ENCODE data around the gene COL9A3. TPM values are rescaled to one million over a fixed set of nuclear protein-coding genes. Genes with fewer than 3 reads are reported as not detected.
A peak's percentile ranks its signal among the peaks of the same experiment; 100 is the strongest.

The COL9A3 gene
- total RNA-seq, 4 donors from 2014 or later, result 8.8 to 29.9 (median 14.3) TPM

DNA sequence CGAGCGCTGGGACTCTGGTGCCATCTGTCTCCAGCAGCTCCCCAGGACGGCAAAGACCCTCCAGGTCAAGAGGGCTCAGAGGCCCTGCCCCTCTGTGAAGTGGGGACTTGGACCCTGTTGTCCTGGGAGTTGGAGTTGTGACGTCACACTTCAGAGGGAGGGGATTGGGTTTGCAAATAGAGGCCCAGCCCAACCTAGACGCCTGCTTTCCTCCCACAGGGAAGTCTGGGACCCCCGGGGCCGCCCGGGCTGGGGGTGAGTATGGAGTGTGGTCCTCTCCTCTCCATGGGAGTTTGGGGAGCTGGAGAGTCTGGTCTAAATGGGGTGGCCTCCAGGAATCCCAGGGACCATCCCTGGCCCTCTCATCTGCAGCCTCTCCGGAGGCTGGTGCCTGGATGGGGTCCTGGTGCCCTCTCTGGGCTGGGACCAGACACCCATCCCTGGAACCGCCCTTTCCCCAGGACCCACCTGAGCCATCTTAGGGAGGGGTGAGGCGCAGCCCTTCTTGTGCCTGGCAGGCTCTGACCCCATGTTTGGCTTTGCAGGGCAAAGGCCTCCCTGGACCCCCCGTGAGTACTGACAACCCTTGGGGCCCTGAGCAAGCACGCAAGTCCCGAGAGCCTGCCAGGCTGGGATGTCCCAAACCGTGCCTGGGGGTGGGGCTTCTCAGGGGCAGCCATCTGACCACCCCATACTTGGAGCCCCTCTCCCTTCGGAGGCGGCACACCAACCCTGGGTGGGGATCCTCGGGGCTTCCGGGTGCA is 4.3 kb downstream of the COL9A3 start:
- Histone ChIP-seq H3K4me3 (no peak overlapping the region), H3K4me1 (peaks cover 0 to 57% (median 45%) of the 10 kb centered on the region in 3 donors), H3K36me3 (no peaks in the 10 kb centered on the region), H3K27me3 (peaks cover 56% of the 10 kb centered on the region), H3K9me3 (no peaks in the 10 kb centered on the region), H3K27ac (peak overlapping the region in 1 of 4 donors; percentile 72)
- ATAC-seq, result no peak
- WGBS, 2 donors (ENCODE audit: low coverage in 1 of 2), result 80% methylated on average over 1 of the region's 19 CpGs; no CpG with 5 or more reads in 1 of the 2 donors
- TF ChIP-seq, protein P1, sequence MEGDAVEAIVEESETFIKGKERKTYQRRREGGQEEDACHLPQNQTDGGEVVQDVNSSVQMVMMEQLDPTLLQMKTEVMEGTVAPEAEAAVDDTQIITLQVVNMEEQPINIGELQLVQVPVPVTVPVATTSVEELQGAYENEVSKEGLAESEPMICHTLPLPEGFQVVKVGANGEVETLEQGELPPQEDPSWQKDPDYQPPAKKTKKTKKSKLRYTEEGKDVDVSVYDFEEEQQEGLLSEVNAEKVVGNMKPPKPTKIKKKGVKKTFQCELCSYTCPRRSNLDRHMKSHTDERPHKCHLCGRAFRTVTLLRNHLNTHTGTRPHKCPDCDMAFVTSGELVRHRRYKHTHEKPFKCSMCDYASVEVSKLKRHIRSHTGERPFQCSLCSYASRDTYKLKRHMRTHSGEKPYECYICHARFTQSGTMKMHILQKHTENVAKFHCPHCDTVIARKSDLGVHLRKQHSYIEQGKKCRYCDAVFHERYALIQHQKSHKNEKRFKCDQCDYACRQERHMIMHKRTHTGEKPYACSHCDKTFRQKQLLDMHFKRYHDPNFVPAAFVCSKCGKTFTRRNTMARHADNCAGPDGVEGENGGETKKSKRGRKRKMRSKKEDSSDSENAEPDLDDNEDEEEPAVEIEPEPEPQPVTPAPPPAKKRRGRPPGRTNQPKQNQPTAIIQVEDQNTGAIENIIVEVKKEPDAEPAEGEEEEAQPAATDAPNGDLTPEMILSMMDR (IDR thresholded peaks at IDR 0.05), result no peak
- TF ChIP-seq EP300 (IDR thresholded peaks at IDR 0.05) (no peak), POLR2A (IDR thresholded peaks at IDR 0.05) (no peak), POLR2AphosphoS5 (IDR thresholded peaks at IDR 0.05) (no peak)

DNA sequence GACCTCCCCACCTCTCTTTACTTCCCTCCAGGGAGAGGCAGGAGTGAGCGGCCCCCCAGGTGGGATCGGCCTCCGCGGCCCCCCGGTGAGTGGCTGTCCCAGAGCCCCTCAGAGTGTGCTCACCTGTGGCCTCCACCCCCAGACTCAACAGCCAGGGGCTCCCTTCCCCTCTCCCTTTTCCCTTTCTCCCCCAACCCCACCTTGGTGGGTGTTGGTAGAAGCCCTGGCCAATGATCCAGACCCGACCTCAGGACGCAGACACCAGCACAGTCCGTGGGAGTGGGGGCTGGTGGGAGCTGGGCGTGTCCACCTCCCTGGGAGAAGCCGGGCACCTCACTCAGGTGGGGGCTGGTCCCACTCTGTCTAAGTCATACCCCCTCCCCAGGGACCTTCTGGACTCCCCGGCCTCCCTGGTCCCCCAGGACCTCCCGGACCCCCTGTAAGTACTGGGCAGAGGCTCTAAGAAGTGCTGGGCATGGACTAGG is 4.9 kb downstream of the COL9A3 start:
- H3K36me3 ChIP-seq, result no peaks in the 10 kb centered on the region
- no peak overlapping the region for H3K27ac ChIP-seq
- peaks cover 0 to 50% (median 40%) of the 10 kb centered on the region in 3 donors for H3K4me1 ChIP-seq
- TF ChIP-seq POLR2AphosphoS5 (IDR thresholded peaks at IDR 0.05) (no peak), EP300 (IDR thresholded peaks at IDR 0.05) (no peak), POLR2A (IDR thresholded peaks at IDR 0.05) (no peak)
- TF ChIP-seq, protein P1 (IDR thresholded peaks at IDR 0.05), result no peak
- peaks cover 49% of the 10 kb centered on the region for H3K27me3 ChIP-seq
- ATAC-seq, result no peak
- no peak overlapping the region for H3K4me3 ChIP-seq
- no CpG with 5 or more reads among the region's 12 CpGs for WGBS, 2 donors (ENCODE audit: low coverage in 1 of 2)
- H3K9me3 ChIP-seq, result no peaks in the 10 kb centered on the region

DNA sequence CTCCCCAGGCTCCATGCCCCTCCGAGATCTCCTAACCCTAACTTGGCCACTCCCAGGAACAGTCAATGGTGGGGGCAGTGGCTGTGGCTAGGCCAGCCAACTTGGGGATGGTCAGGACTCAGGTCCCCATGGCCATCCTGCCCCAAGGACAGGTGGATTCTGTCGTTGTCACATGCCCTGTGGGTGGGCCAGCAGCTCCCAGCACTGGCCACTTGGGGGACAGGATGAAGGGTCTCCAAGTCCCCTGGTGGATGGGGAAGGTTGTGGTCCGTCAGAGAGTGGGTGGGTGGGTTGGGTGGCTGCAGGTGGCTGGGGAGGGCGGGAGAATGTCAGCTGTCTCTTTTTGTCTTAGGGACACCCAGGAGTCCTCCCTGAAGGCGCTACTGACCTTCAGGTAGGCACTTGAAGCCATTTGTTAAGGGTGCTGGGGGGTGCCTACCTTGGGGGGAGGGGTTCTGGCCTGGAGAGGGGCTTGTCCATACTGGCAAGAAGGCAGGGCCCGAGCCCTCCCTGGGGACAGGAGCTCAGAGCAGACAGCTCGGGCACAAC is 5.5 kb downstream of the COL9A3 start:
- Histone ChIP-seq H3K9me3 (no peaks in the 10 kb centered on the region), H3K36me3 (no peaks in the 10 kb centered on the region), H3K27ac (no peak overlapping the region), H3K4me1 (peaks cover 0 to 45% (median 38%) of the 10 kb centered on the region in 3 donors), H3K4me3 (no peak overlapping the region), H3K27me3 (peaks cover 44% of the 10 kb centered on the region)
- no CpG with 5 or more reads among the region's 7 CpGs for WGBS, 2 donors (ENCODE audit: low coverage in 1 of 2)
- TF ChIP-seq POLR2AphosphoS5 (IDR thresholded peaks at IDR 0.05) (no peak), POLR2A (IDR thresholded peaks at IDR 0.05) (no peak), EP300 (IDR thresholded peaks at IDR 0.05) (no peak)
- TF ChIP-seq, protein P1 (IDR thresholded peaks at IDR 0.05), result no peak
- ATAC-seq, result no peak

DNA sequence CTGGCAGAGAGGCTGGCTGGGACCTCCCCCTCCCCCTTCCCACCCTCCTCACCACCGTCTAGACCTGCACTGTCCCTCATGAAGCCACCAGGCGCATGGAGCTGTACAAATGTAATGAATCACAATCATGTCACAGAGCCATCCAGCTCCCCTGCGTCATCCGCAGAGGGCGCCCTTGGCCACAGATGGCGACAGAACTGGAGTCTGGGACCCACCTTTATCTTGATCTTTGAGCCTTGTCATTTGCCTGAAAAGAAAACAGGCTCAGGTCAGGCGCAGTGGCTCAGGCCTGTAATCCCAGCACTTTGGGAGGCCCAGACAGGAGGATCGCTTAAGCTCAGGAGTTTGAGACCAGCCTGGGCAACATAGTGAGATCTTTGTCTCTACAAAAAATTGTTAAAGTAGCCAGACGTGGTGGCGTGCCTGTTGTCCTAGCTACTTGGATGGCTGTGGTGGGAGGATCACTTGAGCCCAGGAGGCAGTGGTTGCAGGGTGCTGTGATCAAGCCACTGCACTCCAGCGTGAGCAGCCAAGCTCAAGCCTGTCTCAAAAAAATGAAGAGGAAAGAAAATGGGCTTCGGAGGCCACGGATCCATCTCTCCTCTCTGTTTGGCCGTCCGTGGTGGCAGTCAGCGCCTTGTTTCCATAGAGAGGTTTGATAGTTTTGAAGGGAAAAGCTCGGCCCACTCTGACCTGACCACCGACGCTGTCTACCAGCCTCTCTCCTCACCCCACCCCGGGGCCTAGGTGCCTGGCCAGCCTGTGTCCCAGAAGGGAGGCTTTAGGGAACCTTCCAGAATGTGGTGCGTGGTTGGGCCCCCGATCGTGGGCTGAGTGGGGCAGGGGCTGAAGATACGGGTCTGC is 6.2 kb downstream of the COL9A3 start:
- Histone ChIP-seq H3K9me3 (no peaks in the 10 kb centered on the region), H3K27me3 (peaks cover 37% of the 10 kb centered on the region), H3K4me3 (no peak overlapping the region), H3K36me3 (no peaks in the 10 kb centered on the region), H3K4me1 (peaks cover 0 to 38% (median 32%) of the 10 kb centered on the region in 3 donors), H3K27ac (peak overlapping the region in 1 of 4 donors; percentile 32)
- TF ChIP-seq POLR2A (IDR thresholded peaks at IDR 0.05) (no peak), EP300 (IDR thresholded peaks at IDR 0.05) (no peak), POLR2AphosphoS5 (IDR thresholded peaks at IDR 0.05) (no peak)
- TF ChIP-seq, protein P1 (IDR thresholded peaks at IDR 0.05), result no peak
- 61% methylated on average over 3 of the region's 24 CpGs; no CpG with 5 or more reads in 1 of the 2 donors for WGBS, 2 donors (ENCODE audit: low coverage in 1 of 2)
- ATAC-seq, result no peak
